ENCODE data around the gene DLGAP4. TPM values are rescaled to one million over a fixed set of nuclear protein-coding genes. Genes with fewer than 3 reads are reported as not detected.

DLGAP4 gene
- total and polyA plus RNA-seq, 9 of the 15 experiments (the other 6 are each of a cell fraction or from before 2014, with no cell fraction given): 0.31 to 34.1 (median 4.5) TPM

DNA sequence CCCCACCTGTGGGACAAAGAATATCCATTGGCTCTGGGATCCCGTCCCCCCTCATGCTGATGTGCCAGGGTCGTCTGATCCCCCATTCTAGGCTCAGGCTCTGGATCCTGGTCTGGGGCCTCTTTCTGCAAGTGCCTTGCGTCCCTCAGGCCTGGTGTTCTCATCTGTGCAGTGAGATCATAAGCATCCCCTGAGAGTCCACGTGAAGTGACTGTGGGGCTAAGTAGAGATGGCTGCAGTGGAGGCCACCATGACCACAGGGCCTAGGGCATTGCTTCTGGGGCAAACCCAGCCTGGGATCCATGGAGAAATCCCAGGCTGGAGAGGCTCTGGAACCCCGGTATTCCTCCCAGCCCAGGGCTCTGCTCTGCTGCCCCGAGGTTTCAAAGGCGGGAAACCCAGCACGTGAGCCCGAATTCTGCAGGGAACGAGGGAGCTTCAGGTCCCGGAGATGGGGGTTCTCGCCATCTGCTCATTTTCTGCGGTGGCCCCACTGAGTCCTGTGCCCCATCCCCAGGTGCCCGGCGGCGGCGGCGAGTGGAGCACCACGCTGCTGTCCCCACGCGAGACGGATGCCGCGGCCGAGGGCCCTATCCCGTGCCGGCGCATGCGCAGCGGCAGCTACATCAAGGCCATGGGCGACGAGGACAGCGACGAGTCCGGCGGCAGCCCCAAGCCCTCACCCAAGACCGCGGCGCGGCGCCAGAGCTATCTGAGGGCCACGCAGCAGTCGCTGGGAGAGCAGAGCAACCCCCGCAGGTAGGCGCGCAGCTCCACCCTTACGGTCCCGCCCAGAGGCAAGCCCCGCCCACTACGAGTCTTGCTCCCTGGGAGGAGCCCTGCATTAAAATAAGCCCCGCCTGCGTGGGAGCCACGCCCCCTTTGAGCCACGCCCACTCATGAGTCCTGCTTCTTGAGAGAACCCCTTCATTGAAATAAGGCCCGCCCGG, 129.7 kb downstream of the DLGAP4 start (continued):
- TF ChIP-seq, protein P1, sequence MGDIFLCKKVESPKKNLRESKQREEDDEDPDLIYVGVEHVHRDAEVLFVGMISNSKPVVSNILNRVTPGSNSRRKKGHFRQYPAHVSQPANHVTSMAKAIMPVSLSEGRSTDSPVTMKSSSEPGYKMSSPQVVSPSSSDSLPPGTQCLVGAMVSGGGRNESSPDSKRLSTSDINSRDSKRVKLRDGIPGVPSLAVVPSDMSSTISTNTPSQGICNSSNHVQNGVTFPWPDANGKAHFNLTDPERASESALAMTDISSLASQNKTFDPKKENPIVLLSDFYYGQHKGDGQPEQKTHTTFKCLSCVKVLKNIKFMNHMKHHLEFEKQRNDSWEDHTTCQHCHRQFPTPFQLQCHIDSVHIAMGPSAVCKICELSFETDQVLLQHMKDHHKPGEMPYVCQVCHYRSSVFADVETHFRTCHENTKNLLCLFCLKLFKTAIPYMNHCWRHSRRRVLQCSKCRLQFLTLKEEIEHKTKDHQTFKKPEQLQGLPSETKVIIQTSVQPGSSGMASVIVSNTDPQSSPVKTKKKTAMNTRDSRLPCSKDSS (IDR thresholded peaks at IDR 0.05; ENCODE audit: low read depth, partially characterized antibody): no peak
- TF ChIP-seq NCOA4 (IDR thresholded peaks at IDR 0.05; ENCODE audit: partially characterized antibody) (no peak), BRD9 (IDR thresholded peaks at IDR 0.05; ENCODE audit: low read depth, partially characterized antibody) (no peak), POLR2A (conservative IDR thresholded peaks at IDR 0.05) (no peak), HMGN3 (IDR thresholded peaks at IDR 0.05; ENCODE audit: borderline replicate concordance, extremely low read depth, insufficient read length, low read depth, low read length) (peak; percentile 77), POLR2G (IDR thresholded peaks at IDR 0.05; ENCODE audit: low read depth, low read length) (peak; percentile 65), KHSRP (IDR thresholded peaks at IDR 0.05) (no peak), ETV6 (IDR thresholded peaks at IDR 0.05; ENCODE audit: borderline replicate concordance in 1 of 2, low read depth in 2 of 2, low read length in 1 of 2) (no peak), ETV6 (CRISPR knock-in tag; IDR thresholded peaks at IDR 0.05; ENCODE audit: borderline replicate concordance) (no peak; the same call in 1 of the 2 replicates), EHMT2 (IDR thresholded peaks at IDR 0.05) (no peak), SMC3 (conservative IDR thresholded peaks at IDR 0.05; ENCODE audit: insufficient read depth, low read depth, low read length) (no peak), ZKSCAN8 (CRISPR knock-in tag; IDR thresholded peaks at IDR 0.05) (no peak), SLC30A9 (CRISPR knock-in tag; IDR thresholded peaks at IDR 0.05) (no peak), ZBTB17 (CRISPR knock-in tag; IDR thresholded peaks at IDR 0.05) (no peak)
- TF ChIP-seq, protein P2, sequence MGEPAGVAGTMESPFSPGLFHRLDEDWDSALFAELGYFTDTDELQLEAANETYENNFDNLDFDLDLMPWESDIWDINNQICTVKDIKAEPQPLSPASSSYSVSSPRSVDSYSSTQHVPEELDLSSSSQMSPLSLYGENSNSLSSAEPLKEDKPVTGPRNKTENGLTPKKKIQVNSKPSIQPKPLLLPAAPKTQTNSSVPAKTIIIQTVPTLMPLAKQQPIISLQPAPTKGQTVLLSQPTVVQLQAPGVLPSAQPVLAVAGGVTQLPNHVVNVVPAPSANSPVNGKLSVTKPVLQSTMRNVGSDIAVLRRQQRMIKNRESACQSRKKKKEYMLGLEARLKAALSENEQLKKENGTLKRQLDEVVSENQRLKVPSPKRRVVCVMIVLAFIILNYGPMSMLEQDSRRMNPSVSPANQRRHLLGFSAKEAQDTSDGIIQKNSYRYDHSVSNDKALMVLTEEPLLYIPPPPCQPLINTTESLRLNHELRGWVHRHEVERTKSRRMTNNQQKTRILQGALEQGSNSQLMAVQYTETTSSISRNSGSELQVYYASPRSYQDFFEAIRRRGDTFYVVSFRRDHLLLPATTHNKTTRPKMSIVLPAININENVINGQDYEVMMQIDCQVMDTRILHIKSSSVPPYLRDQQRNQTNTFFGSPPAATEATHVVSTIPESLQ (CRISPR knock-in tag; IDR thresholded peaks at IDR 0.05): no peak
- TF ChIP-seq, protein P3, sequence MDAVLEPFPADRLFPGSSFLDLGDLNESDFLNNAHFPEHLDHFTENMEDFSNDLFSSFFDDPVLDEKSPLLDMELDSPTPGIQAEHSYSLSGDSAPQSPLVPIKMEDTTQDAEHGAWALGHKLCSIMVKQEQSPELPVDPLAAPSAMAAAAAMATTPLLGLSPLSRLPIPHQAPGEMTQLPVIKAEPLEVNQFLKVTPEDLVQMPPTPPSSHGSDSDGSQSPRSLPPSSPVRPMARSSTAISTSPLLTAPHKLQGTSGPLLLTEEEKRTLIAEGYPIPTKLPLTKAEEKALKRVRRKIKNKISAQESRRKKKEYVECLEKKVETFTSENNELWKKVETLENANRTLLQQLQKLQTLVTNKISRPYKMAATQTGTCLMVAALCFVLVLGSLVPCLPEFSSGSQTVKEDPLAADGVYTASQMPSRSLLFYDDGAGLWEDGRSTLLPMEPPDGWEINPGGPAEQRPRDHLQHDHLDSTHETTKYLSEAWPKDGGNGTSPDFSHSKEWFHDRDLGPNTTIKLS (IDR thresholded peaks at IDR 0.05; ENCODE audit: borderline replicate concordance, low read depth): peak; percentile 39; the same call in 1 of the 2 replicates
- TF ChIP-seq, protein P4, sequence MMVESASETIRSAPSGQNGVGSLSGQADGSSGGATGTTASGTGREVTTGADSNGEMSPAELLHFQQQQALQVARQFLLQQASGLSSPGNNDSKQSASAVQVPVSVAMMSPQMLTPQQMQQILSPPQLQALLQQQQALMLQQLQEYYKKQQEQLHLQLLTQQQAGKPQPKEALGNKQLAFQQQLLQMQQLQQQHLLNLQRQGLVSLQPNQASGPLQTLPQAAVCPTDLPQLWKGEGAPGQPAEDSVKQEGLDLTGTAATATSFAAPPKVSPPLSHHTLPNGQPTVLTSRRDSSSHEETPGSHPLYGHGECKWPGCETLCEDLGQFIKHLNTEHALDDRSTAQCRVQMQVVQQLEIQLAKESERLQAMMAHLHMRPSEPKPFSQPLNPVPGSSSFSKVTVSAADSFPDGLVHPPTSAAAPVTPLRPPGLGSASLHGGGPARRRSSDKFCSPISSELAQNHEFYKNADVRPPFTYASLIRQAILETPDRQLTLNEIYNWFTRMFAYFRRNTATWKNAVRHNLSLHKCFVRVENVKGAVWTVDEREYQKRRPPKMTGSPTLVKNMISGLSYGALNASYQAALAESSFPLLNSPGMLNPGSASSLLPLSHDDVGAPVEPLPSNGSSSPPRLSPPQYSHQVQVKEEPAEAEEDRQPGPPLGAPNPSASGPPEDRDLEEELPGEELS (CRISPR knock-in tag; IDR thresholded peaks at IDR 0.05; ENCODE audit: borderline replicate concordance): no peak
- TF ChIP-seq, protein P5, sequence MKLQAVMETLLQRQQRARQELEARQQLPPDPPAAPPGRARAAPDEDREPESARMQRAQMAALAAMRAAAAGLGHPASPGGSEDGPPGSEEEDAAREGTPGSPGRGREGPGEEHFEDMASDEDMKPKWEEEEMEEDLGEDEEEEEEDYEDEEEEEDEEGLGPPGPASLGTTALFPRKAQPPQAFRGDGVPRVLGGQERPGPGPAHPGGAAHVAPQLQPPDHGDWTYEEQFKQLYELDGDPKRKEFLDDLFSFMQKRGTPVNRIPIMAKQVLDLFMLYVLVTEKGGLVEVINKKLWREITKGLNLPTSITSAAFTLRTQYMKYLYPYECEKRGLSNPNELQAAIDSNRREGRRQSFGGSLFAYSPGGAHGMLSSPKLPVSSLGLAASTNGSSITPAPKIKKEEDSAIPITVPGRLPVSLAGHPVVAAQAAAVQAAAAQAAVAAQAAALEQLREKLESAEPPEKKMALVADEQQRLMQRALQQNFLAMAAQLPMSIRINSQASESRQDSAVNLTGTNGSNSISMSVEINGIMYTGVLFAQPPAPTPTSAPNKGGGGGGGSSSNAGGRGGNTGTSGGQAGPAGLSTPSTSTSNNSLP (IDR thresholded peaks at IDR 0.05; ENCODE audit: borderline replicate concordance, low read depth, low read length): no peak

Measured in K562 (cell line).